GM19395 (cell line): ENCODE data around the gene POLD1.

ENCODE experiments used
- ATAC-seq: cut with Tn5 transposase; IDR thresholded peaks from one replicate; pipeline ENCODE4 v1.9.1; 2021; ENCODE audit warnings: mild to moderate bottlenecking, moderate library complexity; ENCODE audit not compliant: unreplicated experiment

Gene POLD1

GRCh38 chr19:50461066-50461875 lies 77.1 kb downstream of the POLD1 start:
- ATAC-seq = no peak

- no peak for ATAC-seq
These were observed 78.8 kb downstream of the POLD1 start for GRCh38 chr19:50462970-50463369.

- no peak for ATAC-seq
These were observed 80.2 kb downstream of the POLD1 start for GRCh38 chr19:50464348-50464747.

- no peak for ATAC-seq
These were observed 80.9 kb downstream of the POLD1 start for GRCh38 chr19:50465000-50465399.

GRCh38 chr19:50465986-50466705 lies 82.0 kb downstream of the POLD1 start:
- no peak for ATAC-seq

GRCh38 chr19:50466706-50467039 lies 82.5 kb downstream of the POLD1 start:
- ATAC-seq = no peak

GRCh38 chr19:50467566-50467965 lies 83.4 kb downstream of the POLD1 start:
- no peak for ATAC-seq
